ENCODE data around the gene SNX5.
A peak's percentile ranks its signal among the peaks of the same experiment; 100 is the strongest.

Gene SNX5

DNA sequence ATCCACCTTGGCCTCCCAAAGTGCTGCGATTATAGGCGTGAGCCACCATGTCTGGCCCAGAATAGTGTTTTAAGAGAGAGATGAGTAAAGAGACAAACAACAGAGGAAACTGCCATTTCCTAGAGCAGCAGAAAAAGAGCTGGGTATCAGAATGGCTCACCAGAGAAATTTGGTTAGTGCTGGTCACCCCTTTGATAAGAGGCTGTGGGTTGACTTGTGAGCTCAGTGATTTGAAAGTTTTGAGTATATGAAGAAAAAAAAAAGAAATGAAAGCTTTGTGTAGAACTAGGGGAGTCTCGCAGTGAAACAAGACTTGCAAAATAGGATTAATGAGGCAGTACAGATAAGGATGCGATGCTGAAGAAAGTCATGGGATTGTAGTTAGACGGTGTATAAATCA is 29.9 kb upstream of the SNX5 start:
- no peak overlapping the region for H3K27ac ChIP-seq
- H3K9me3 ChIP-seq (ENCODE audit: control insufficient read depth, low read length), result no peaks in the 10 kb centered on the region
- no peaks in the 10 kb centered on the region for H3K36me3 ChIP-seq (ENCODE audit: control insufficient read depth, insufficient read depth, low read length)
- H3K9ac ChIP-seq, result no peak overlapping the region
- no peak overlapping the region for H3K4me2 ChIP-seq (ENCODE audit: low read length)
- peaks cover 5% of the 10 kb centered on the region for H3K4me1 ChIP-seq
- no peak overlapping the region for H3K4me3 ChIP-seq (ENCODE audit: low read depth, low read length)
- H3K27me3 ChIP-seq (ENCODE audit: control insufficient read depth, insufficient read depth, low read length), result no peaks in the 10 kb centered on the region
- TF ChIP-seq, protein P1, sequence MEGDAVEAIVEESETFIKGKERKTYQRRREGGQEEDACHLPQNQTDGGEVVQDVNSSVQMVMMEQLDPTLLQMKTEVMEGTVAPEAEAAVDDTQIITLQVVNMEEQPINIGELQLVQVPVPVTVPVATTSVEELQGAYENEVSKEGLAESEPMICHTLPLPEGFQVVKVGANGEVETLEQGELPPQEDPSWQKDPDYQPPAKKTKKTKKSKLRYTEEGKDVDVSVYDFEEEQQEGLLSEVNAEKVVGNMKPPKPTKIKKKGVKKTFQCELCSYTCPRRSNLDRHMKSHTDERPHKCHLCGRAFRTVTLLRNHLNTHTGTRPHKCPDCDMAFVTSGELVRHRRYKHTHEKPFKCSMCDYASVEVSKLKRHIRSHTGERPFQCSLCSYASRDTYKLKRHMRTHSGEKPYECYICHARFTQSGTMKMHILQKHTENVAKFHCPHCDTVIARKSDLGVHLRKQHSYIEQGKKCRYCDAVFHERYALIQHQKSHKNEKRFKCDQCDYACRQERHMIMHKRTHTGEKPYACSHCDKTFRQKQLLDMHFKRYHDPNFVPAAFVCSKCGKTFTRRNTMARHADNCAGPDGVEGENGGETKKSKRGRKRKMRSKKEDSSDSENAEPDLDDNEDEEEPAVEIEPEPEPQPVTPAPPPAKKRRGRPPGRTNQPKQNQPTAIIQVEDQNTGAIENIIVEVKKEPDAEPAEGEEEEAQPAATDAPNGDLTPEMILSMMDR (IDR thresholded peaks at IDR 0.05), result no peak
- no peak overlapping the region for H2AFZ ChIP-seq
- no peaks in the 10 kb centered on the region for H3K79me2 ChIP-seq

DNA sequence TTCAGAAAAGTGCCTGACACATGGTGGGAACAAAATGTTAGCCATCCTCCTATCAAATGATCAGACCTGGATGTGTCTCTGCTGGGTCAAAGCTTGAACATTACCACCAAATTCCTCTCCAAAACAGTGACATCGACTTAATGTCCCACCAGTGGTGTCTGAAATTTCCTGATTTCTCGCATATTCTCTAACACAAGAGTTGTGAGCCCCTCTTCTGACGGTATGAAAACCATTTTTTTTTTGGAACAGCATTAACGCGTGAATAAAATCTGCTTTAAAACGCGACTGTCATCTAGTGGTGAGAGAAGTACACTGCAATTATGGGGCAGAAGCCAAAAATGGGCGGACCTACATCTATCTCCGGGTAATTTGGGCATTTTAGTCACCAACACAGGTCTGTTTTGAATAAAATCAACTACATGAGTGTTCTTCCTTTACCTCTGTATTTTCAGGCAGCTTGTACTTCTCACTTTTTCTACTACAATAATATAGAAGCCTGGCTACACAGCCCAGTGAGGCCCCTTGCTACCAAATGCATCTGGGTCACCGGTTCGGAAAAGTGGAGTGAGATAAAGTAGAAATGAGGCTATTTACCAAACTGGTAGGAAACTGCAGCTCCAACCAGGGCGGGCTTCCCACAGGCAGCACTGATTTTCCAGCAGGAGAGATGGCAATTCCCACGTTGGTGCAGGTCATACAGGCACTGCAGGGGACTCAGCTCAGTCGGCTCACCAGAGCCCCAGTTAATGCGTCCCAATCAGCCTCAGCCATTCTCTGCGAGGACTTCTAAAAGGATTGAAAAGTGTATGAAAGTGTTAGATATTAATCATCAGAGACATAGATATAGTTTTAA is 27.6 kb upstream of the SNX5 start:
- Histone ChIP-seq H3K9ac (no peak overlapping the region), H3K4me3 (ENCODE audit: low read depth, low read length) (no peak overlapping the region), H3K4me1 (peaks cover 5% of the 10 kb centered on the region), H2AFZ (peak overlapping the region; percentile 80), H3K36me3 (ENCODE audit: control insufficient read depth, insufficient read depth, low read length) (no peaks in the 10 kb centered on the region), H3K9me3 (ENCODE audit: control insufficient read depth, low read length) (no peaks in the 10 kb centered on the region), H3K27ac (no peak overlapping the region), H3K27me3 (ENCODE audit: control insufficient read depth, insufficient read depth, low read length) (no peaks in the 10 kb centered on the region), H3K79me2 (no peaks in the 10 kb centered on the region), H3K4me2 (ENCODE audit: low read length) (no peak overlapping the region)
- TF ChIP-seq, protein P1 (IDR thresholded peaks at IDR 0.05), result peak; percentile 99

DNA sequence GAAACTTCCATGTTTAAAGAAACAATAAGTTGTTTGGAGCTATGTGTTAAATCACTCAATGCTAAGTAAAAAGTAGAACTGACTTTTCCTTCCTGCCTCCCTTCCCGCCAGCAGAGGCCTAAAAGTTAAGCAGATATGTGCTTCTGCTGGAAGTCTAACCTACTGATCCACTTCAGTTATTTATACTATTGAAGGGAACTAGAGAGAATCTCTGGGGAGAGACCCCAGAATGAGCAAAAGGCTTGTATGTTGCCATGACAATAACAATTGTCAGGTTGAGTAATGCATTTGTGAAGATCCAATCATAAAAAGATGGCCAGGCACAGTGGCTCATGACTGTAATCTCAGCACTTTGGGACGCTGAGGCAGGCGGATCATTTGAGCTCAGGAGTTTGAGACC is 25.0 kb upstream of the SNX5 start:
- TF ChIP-seq, protein P1 (IDR thresholded peaks at IDR 0.05), result no peak
- no peaks in the 10 kb centered on the region for H3K27me3 ChIP-seq (ENCODE audit: control insufficient read depth, insufficient read depth, low read length)
- H3K79me2 ChIP-seq, result no peaks in the 10 kb centered on the region
- H3K4me2 ChIP-seq (ENCODE audit: low read length), result no peak overlapping the region
- no peaks in the 10 kb centered on the region for H3K9me3 ChIP-seq (ENCODE audit: control insufficient read depth, low read length)
- no peak overlapping the region for H3K27ac ChIP-seq
- H3K4me1 ChIP-seq, result peaks cover 5% of the 10 kb centered on the region
- no peak overlapping the region for H2AFZ ChIP-seq
- no peak overlapping the region for H3K4me3 ChIP-seq (ENCODE audit: low read depth, low read length)
- H3K36me3 ChIP-seq (ENCODE audit: control insufficient read depth, insufficient read depth, low read length), result no peaks in the 10 kb centered on the region
- no peak overlapping the region for H3K9ac ChIP-seq

DNA sequence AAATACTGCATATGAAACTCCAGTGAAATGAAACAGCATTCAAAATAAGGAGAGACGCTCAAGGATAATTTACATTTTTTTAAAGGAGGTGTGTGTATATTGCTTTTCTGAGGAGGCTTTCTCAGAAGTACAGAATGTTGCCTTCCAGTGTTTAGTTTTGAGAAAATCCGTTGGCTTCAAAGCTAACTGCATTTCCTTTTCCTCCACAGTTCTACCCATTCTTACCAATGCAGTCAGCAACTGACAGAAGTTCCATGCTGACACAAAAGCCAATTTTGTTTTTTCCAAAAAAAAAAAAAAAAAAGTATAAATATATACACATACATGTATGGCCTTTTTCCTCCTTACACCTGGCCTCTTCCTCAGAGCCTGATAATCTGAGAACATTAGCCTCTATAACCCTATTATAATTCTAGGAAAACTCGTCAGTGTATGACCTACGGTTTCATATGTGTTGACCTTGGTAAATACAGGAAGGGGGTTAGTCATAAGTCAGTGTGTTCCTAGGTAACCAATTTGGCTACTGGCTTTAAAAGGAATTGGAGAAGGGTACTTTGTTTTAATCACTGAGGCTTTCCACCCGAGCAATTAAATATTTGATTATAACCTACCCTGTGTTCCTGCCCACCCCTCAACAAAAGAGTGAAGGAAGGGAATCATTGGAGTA is 24.4 kb upstream of the SNX5 start:
- Histone ChIP-seq H3K79me2 (no peaks in the 10 kb centered on the region), H3K9ac (no peak overlapping the region), H3K4me1 (peaks cover 5% of the 10 kb centered on the region), H3K4me3 (ENCODE audit: low read depth, low read length) (no peak overlapping the region), H3K9me3 (ENCODE audit: control insufficient read depth, low read length) (no peaks in the 10 kb centered on the region), H3K4me2 (ENCODE audit: low read length) (no peak overlapping the region), H3K36me3 (ENCODE audit: control insufficient read depth, insufficient read depth, low read length) (no peaks in the 10 kb centered on the region), H3K27ac (no peak overlapping the region), H2AFZ (no peak overlapping the region), H3K27me3 (ENCODE audit: control insufficient read depth, insufficient read depth, low read length) (no peaks in the 10 kb centered on the region)
- TF ChIP-seq, protein P1 (IDR thresholded peaks at IDR 0.05), result no peak
